Embryonic facial prominence (tissue), 1 donor: ENCODE results near the gene ADCK2.

ENCODE experiments used
- DNase-seq: peaks from one replicate; pipeline ENCODE4 v3.0.0-alpha.2; 2016; ENCODE audit errors: extremely low spot score

Gene ADCK2

GRCh38 chr7:140744005-140744404 is 71.3 kb downstream of the ADCK2 start:
- DNase-seq: no peak
